Measurements from ENCODE around the gene METTL26.

DNA sequence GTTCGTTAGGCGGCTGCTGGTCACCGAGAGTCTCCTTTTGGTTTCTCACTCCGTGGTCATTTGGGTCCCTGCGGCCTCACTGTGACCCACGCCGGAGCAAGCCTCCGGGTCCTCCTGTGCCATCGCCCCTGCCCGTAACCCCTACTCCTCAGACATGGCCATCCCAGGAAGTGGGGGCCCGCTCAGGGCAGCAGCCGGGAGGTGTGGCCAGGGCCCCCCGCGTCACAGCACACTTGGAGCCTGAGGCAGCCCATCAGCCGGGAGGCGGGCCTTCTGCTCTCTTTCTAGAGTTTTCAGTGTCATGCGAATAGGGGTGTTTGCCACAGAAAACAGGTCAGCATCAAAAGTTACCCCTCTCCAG is 13.2 kb downstream of the METTL26 start:
- no peak for TF ChIP-seq CTCF (conservative IDR thresholded peaks at IDR 0.05; ENCODE audit: low read length)
- no peak for TF ChIP-seq EZH2phosphoT487 (IDR thresholded peaks at IDR 0.05; ENCODE audit: borderline replicate concordance)

Measured in Loucy (cell line).